ENCODE results near the gene SPATA13.
A peak's percentile ranks its signal among the peaks of the same experiment; 100 is the strongest.

The SPATA13 gene

GRCh38 chr13:24261566-24261965 lies 101.0 kb downstream of the SPATA13 start:
- no peak for DNase-seq

- DNase-seq: peak; percentile 32
Observed at GRCh38 chr13:24263632-24264031, 103.1 kb downstream of the SPATA13 start.

GRCh38 chr13:24264976-24265375 lies 104.5 kb downstream of the SPATA13 start:
- no peak for DNase-seq

- DNase-seq: no peak
Observed at GRCh38 chr13:24265453-24265852, 104.9 kb downstream of the SPATA13 start.

- no peak for DNase-seq
Observed at GRCh38 chr13:24267274-24267673, 106.8 kb downstream of the SPATA13 start.

- DNase-seq: no peak
Observed at GRCh38 chr13:24267801-24268200, 107.3 kb downstream of the SPATA13 start.

- no peak for DNase-seq
Observed at GRCh38 chr13:24269821-24270220, 109.3 kb downstream of the SPATA13 start.

- peak; percentile 45 for DNase-seq
Observed at GRCh38 chr13:24270639-24271141, 110.2 kb downstream of the SPATA13 start.

- DNase-seq: no peak
Observed at GRCh38 chr13:24271231-24271600, 110.7 kb downstream of the SPATA13 start.

GRCh38 chr13:24271601-24272451 lies 111.3 kb downstream of the SPATA13 start:
- peak; percentile 73 for DNase-seq

GRCh38 chr13:24272452-24273161 lies 112.1 kb downstream of the SPATA13 start:
- DNase-seq: no peak

- no peak for DNase-seq
Observed at GRCh38 chr13:24273926-24274325, 113.4 kb downstream of the SPATA13 start.

GRCh38 chr13:24274452-24275021 lies 114.0 kb downstream of the SPATA13 start:
- DNase-seq: no peak

GRCh38 chr13:24275041-24275440 lies 114.5 kb downstream of the SPATA13 start:
- no peak for DNase-seq

GRCh38 chr13:24276306-24276705 lies 115.8 kb downstream of the SPATA13 start:
- DNase-seq: no peak

GRCh38 chr13:24276861-24277260 lies 116.3 kb downstream of the SPATA13 start:
- no peak for DNase-seq

- DNase-seq: no peak
Observed at GRCh38 chr13:24277761-24278160, 117.2 kb downstream of the SPATA13 start.

- no peak for DNase-seq
Observed at GRCh38 chr13:24279327-24280110, 119.0 kb downstream of the SPATA13 start.

GRCh38 chr13:24280720-24281119 lies 120.2 kb downstream of the SPATA13 start:
- no peak for DNase-seq

GRCh38 chr13:24281188-24282008 lies 120.9 kb downstream of the SPATA13 start:
- DNase-seq: no peak

GRCh38 chr13:24282256-24282655 lies 121.7 kb downstream of the SPATA13 start:
- DNase-seq: no peak
